ENCODE measurements around the gene PERM1.

The PERM1 gene

GRCh38 chr1:943545-944340, 38.1 kb downstream of the PERM1 start:
- FAIRE-seq, result no peak

GRCh38 chr1:942864-943533, 38.9 kb downstream of the PERM1 start:
- no peak for FAIRE-seq

- no peak for FAIRE-seq
These were observed 39.5 kb downstream of the PERM1 start for GRCh38 chr1:942411-942821.

GRCh38 chr1:941588-942383, 40.1 kb downstream of the PERM1 start:
- FAIRE-seq, result no peak

GRCh38 chr1:941015-941587, 40.8 kb downstream of the PERM1 start:
- FAIRE-seq, result no peak

GRCh38 chr1:940107-941014, 41.5 kb downstream of the PERM1 start:
- FAIRE-seq, result no peak

- FAIRE-seq, result no peak
These were observed 42.3 kb downstream of the PERM1 start for GRCh38 chr1:939511-940106.

GRCh38 chr1:938711-939489, 43.0 kb downstream of the PERM1 start:
- no peak for FAIRE-seq

- no peak for FAIRE-seq
These were observed 43.7 kb downstream of the PERM1 start for GRCh38 chr1:938088-938683.

- no peak for FAIRE-seq
These were observed 44.4 kb downstream of the PERM1 start for GRCh38 chr1:937521-937920.

- no peak for FAIRE-seq
These were observed 45.3 kb downstream of the PERM1 start for GRCh38 chr1:936348-937264.

- no peak for FAIRE-seq
These were observed 46.1 kb downstream of the PERM1 start for GRCh38 chr1:935751-936231.

- FAIRE-seq, result no peak
These were observed 46.7 kb downstream of the PERM1 start for GRCh38 chr1:934991-935750.

GRCh38 chr1:933603-933940, 48.3 kb downstream of the PERM1 start:
- no peak for FAIRE-seq

- FAIRE-seq, result no peak
These were observed 48.9 kb downstream of the PERM1 start for GRCh38 chr1:932776-933602.

- FAIRE-seq, result no peak
These were observed 49.8 kb downstream of the PERM1 start for GRCh38 chr1:932173-932510.

- FAIRE-seq, result no peak
These were observed 50.3 kb downstream of the PERM1 start for GRCh38 chr1:931380-932172.

Measured in A204.1 (cell line).